ENCODE results near the gene RAP2B.

DNA sequence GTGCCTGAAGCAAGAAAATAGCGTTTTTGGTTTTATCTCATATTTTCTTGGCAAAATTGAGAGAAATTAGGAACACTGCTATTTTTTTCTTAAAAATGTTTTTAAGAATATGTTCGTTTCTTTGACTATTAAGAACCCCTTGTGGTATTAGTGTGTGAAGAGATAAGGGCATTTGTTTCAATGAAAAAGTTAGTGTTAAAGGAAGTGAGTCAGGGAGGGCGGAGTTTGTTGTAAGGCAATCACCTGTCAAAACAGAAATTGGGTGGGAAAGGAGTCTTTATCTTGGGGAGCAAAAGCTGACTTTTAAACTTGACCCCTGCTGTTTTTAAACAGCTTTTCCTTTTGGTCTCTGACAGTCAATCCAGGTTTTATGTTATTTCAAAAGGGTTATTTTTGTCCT lies 4.2 kb downstream of the RAP2B start:
- no peak for TF ChIP-seq POLR2AphosphoS5 (IDR thresholded peaks at IDR 0.05; ENCODE audit: low read depth, low read length)
- TF ChIP-seq TAF1 (IDR thresholded peaks at IDR 0.05; ENCODE audit: borderline replicate concordance, low read depth, low read length), result no peak
- TF ChIP-seq POLR2A (IDR thresholded peaks at IDR 0.05; ENCODE audit: low read depth, low read length), result no peak
